SK-N-MC (cell line): ENCODE data around the gene ZMIZ1.

Experiments used
- EZH2 ChIP-seq: fragments of 200-600 bp; sonication (generic); IDR thresholded peaks from one replicate; pipeline ENCODE4 v1.6.1; 2017; ENCODE audit warnings: antibody characterized with exemption
- FOXP2 ChIP-seq: optimal IDR thresholded peaks from 2 replicates; pipeline ENCODE3; 2011; ENCODE audit warnings: mild to moderate bottlenecking, moderate library complexity; ENCODE audit not compliant: insufficient read depth; ENCODE audit errors: extremely low read length, control extremely low read depth
- POLR2AphosphoS5 ChIP-seq: IDR thresholded peaks from 2 replicates; pipeline ENCODE4 v1.6.1; 2012; ENCODE audit warnings: mild to moderate bottlenecking, low read depth, low read length, borderline replicate concordance

DNA sequence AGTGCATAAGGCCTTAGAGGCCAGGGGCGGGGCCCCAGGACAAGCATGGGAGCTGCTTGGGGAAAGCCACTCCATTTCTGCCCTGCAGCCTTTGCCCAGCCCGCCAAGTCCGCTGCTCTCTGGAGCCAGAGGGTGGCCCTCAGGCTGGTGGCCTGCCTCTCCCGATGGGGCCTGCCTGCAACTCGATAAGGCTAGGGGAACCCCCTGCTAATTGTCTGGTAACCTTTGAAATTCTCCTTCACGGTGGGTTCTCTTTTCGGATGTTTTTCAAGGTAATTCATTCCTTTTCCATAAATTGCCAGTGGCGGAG lies 94.9 kb downstream of the ZMIZ1 start:
- TF ChIP-seq EZH2 (no peak), POLR2AphosphoS5 (no peak), FOXP2 (no peak)
